HEK293T (cell line): ENCODE data around the gene ELOB.

Source experiments
- BHLHE40 ChIP-seq: fragments of 450-650 bp; IDR thresholded peaks from 2 replicates; pipeline ENCODE4 v1.6.1; 2016; ENCODE audit warnings: mild to moderate bottlenecking, moderate library complexity, borderline replicate concordance
- FOXK2 ChIP-seq: fragments of 450-650 bp; IDR thresholded peaks from 2 replicates; pipeline ENCODE4 v1.6.1; 2016; ENCODE audit warnings: mild to moderate bottlenecking
- FOXM1 ChIP-seq: fragments of 450-650 bp; IDR thresholded peaks from 2 replicates; pipeline ENCODE4 v1.6.1; 2017; ENCODE audit warnings: mild to moderate bottlenecking, borderline replicate concordance
- NFRKB ChIP-seq: fragments of 450-650 bp; IDR thresholded peaks from 2 replicates; pipeline ENCODE4 v1.6.1; 2016; ENCODE audit warnings: mild to moderate bottlenecking, moderate library complexity
- SP1 ChIP-seq: fragments of 450-650 bp; IDR thresholded peaks from 2 replicates; pipeline ENCODE4 v1.6.1; 2017
- SUZ12 ChIP-seq: fragments of 450-650 bp; IDR thresholded peaks from 2 replicates; pipeline ENCODE4 v1.6.1; 2016; ENCODE audit warnings: mild to moderate bottlenecking

GRCh38 chr16:2804728-2805127 is 27.6 kb upstream of the ELOB start:
- TF ChIP-seq NFRKB (no peak), SUZ12 (no peak), SP1 (no peak), BHLHE40 (no peak), FOXM1 (no peak), FOXK2 (no peak)
